ENCODE data around the gene SLC16A3. TPM values are rescaled to one million over a fixed set of nuclear protein-coding genes. Genes with fewer than 3 reads are reported as not detected.

SLC16A3 gene
- total RNA-seq, 1 donor from 2014 or later = 8.5 TPM

DNA sequence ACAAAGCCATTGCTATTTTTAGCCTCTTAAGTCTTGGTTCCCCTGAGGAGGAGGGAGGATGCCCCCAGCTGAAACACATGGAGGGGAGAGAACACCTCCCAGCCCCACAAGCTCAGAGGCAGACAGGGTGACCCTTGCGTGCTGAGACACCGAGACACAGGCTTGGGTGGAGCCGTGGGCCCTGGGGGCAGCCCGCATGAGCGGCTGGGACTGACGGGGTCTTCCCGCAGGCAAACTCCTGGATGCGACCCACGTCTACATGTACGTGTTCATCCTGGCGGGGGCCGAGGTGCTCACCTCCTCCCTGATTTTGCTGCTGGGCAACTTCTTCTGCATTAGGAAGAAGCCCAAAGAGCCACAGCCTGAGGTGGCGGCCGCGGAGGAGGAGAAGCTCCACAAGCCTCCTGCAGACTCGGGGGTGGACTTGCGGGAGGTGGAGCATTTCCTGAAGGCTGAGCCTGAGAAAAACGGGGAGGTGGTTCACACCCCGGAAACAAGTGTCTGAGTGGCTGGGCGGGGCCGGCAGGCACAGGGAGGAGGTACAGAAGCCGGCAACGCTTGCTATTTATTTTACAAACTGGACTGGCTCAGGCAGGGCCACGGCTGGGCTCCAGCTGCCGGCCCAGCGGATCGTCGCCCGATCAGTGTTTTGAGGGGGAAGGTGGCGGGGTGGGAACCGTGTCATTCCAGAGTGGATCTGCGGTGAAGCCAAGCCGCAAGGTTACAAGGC lies 9.8 kb downstream of the SLC16A3 start:
- peak overlapping the region; percentile 89 for H3K27ac ChIP-seq (replicated peaks)
- TF ChIP-seq, protein P1, sequence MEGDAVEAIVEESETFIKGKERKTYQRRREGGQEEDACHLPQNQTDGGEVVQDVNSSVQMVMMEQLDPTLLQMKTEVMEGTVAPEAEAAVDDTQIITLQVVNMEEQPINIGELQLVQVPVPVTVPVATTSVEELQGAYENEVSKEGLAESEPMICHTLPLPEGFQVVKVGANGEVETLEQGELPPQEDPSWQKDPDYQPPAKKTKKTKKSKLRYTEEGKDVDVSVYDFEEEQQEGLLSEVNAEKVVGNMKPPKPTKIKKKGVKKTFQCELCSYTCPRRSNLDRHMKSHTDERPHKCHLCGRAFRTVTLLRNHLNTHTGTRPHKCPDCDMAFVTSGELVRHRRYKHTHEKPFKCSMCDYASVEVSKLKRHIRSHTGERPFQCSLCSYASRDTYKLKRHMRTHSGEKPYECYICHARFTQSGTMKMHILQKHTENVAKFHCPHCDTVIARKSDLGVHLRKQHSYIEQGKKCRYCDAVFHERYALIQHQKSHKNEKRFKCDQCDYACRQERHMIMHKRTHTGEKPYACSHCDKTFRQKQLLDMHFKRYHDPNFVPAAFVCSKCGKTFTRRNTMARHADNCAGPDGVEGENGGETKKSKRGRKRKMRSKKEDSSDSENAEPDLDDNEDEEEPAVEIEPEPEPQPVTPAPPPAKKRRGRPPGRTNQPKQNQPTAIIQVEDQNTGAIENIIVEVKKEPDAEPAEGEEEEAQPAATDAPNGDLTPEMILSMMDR (IDR thresholded peaks at IDR 0.05; ENCODE audit: borderline replicate concordance) = no peak
- H3K9me3 ChIP-seq (replicated peaks) = no peaks in the 10 kb centered on the region
- DNase-seq = peak; percentile 80
- H3K27me3 ChIP-seq (ENCODE audit: low read depth) = no peaks in the 10 kb centered on the region
- peak overlapping the region; percentile 42 for H3K4me3 ChIP-seq
- H3K36me3 ChIP-seq = peaks cover 26% of the 10 kb centered on the region
- intact Hi-C loops (cut with micrococcal nuclease) = loop anchor here (10.0 kb wide), 1 partner anchor 86 kb away; no protein-coding TSS in a partner anchor
- peaks cover 84% of the 10 kb centered on the region for H3K4me1 ChIP-seq

DNA sequence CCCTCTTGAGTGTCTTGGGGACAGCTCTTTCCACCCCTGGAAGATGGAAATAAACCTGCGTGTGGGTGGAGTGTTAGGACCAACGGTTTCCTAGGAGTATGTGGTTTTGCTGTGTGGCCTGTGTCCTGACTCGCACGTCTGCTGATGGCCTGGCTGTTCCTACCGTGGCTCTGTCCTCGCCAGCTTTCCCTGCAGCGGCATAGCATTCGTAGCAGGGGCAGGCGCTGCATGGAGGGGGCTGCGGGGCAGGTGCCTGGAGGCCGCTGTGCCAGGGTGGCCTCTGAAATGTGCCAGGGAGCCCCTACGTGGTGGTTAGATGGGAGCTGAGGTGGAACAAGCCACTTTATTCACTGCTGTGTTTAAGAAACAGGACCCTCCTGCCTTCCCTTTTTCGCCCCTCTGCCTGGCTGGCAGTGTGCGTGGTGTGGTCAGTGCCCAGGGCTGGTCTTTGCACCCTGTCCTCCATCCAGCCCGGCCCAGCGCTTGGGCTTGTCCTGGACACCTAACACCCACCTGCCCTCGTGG lies 10.6 kb downstream of the SLC16A3 start:
- H3K4me3 ChIP-seq = peak overlapping the region; percentile 42
- DNase-seq = no peak
- H3K27me3 ChIP-seq (ENCODE audit: low read depth) = no peaks in the 10 kb centered on the region
- peaks cover 92% of the 10 kb centered on the region for H3K4me1 ChIP-seq
- peaks cover 35% of the 10 kb centered on the region for H3K36me3 ChIP-seq
- peak overlapping the region; percentile 89 for H3K27ac ChIP-seq (replicated peaks)
- intact Hi-C loops (cut with micrococcal nuclease) = loop anchor here (10.0 kb wide), 1 partner anchor 85 kb away; no protein-coding TSS in a partner anchor
- TF ChIP-seq, protein P1 (IDR thresholded peaks at IDR 0.05; ENCODE audit: borderline replicate concordance) = no peak
- no peaks in the 10 kb centered on the region for H3K9me3 ChIP-seq (replicated peaks)

DNA sequence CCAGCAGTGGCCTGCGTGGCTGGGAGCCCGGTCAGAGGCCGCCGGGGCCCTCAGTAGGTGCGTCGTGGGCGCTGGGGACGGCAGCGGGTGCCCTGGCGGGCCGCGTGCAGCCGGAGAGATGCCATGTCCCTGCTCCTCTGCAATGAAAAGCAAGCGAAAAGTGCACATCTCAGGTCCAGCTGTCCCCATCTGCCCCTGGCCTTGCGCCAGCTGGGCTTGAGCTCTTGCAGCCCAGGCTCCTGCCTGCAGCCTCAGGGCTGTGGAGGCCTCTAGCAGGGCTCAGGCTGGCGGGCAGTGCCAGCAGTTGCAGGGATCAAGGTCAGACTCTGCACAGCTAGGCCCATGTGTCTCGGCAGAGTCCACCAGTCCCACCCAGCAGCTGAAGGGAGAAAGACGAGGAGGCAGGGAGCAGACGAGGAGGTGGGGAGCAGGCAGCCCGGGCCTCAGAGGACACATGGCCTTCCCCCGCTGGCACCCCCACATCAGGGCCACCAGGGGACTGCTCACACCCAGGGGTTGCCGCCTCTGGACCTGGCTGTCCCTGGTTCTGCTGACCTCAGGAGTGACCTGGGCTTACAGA lies 11.2 kb downstream of the SLC16A3 start:
- H3K36me3 ChIP-seq = peaks cover 40% of the 10 kb centered on the region
- H3K4me1 ChIP-seq = peaks cover 93% of the 10 kb centered on the region
- no peaks in the 10 kb centered on the region for H3K9me3 ChIP-seq (replicated peaks)
- H3K4me3 ChIP-seq = no peak overlapping the region
- H3K27ac ChIP-seq (replicated peaks) = peak overlapping the region; percentile 89
- TF ChIP-seq, protein P1 (IDR thresholded peaks at IDR 0.05; ENCODE audit: borderline replicate concordance) = no peak
- intact Hi-C loops (cut with micrococcal nuclease) = loop anchor here (10.0 kb wide), 1 partner anchor 85 kb away; no protein-coding TSS in a partner anchor
- H3K27me3 ChIP-seq (ENCODE audit: low read depth) = no peaks in the 10 kb centered on the region
- no peak for DNase-seq

DNA sequence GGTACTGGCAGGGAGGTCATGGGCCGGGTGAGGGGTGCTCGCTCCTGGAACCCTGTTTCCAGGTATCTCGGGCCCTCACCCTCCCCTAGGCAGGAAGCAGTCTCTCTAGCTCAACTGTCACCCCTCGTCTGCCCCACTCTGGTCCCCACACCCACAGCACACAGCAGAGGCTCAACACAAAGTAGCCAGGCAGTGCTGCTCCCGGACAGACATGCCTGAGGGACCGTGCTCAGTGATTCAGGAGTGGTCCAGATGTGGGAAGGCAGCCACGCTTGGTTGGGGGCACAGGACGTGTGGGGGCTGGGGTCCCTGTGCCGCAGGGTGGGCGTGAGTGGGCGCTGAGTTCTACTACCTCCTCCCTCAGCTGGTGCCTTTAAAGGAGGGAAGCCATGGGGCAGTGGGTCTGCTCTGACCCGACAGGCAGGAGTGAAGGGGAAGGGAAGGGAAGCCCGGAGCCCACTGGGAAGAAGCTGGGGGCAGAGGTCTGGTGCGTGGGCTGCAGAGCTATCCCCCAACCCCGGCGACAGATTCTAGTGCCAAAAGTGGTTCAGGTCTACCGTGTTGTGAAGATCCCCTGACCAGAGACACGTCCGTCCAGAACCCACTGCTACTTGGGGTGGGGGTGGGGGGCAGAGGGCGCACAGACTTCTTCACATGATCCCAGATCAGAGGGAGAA lies 11.8 kb downstream of the SLC16A3 start:
- H3K4me1 ChIP-seq = peaks cover 90% of the 10 kb centered on the region
- peak overlapping the region; percentile 34 for H3K4me3 ChIP-seq
- H3K27me3 ChIP-seq (ENCODE audit: low read depth) = no peaks in the 10 kb centered on the region
- intact Hi-C loops (cut with micrococcal nuclease) = no loop called here
- H3K36me3 ChIP-seq = peaks cover 46% of the 10 kb centered on the region
- peak overlapping the region; percentile 89 for H3K27ac ChIP-seq (replicated peaks)
- no peak for DNase-seq
- TF ChIP-seq, protein P1 (IDR thresholded peaks at IDR 0.05; ENCODE audit: borderline replicate concordance) = no peak
- no peaks in the 10 kb centered on the region for H3K9me3 ChIP-seq (replicated peaks)

DNA sequence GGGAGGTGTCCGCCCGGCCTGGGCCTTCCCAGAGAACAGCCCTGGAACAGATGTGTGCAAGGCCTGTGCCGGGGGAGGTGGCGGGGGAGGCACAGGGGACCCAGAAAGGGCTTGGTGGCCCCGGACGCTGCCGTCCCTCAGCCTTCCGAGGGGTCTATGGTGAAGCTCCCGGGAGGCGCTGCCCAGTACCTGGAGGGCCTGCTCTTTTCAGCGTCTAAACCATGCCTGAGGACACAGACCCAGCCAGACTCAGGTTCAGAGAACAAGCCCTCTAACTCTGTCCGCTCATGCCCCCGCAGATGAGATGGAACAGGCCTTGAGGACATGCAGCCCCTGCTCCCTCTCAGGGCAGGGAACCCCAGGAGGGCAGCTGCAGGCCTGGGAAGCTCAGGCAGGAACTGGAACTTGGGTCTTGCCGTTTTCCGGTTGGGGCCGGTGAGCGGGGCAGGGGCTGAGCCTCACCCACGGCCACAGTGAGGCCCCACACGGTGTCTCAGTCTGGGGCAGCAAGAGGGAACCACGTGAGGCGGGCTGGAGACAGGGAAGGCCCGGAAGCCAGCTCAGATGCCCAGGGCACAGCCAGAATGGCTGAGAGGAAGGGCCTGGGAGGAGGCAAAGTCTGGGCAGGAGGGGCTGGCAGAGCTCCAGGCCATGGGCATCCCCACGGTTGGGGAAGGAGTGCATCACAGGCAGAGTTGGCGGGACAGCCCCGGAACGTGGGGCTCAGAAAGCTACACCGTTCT lies 12.5 kb downstream of the SLC16A3 start:
- Histone ChIP-seq H3K4me1 (peaks cover 90% of the 10 kb centered on the region), H3K36me3 (peaks cover 54% of the 10 kb centered on the region), H3K27ac (replicated peaks) (peak overlapping the region; percentile 89), H3K9me3 (replicated peaks) (no peaks in the 10 kb centered on the region), H3K27me3 (ENCODE audit: low read depth) (no peaks in the 10 kb centered on the region), H3K4me3 (peak overlapping the region; percentile 34)
- TF ChIP-seq, protein P1 (IDR thresholded peaks at IDR 0.05; ENCODE audit: borderline replicate concordance) = no peak
- DNase-seq = peak; percentile 82
- intact Hi-C loops (cut with micrococcal nuclease) = no loop called here
